NCI-H2081 (cell line): ENCODE data around the gene MIOS.

Experiments used
- DNase-seq, 2 experiments: peaks; one replicate each; lab custom pipeline; 2025; lab: John Stamatoyannopoulos, UW

The MIOS gene

GRCh38 chr7:7583731-7584130 lies 17.0 kb downstream of the MIOS start:
- no peak for DNase-seq

- DNase-seq, result no peak
These were observed 18.0 kb downstream of the MIOS start for GRCh38 chr7:7584653-7585052.

GRCh38 chr7:7585241-7585928 lies 18.7 kb downstream of the MIOS start:
- DNase-seq, result peak in 1 of 2 experiments; percentile 53

GRCh38 chr7:7595451-7595850 lies 28.8 kb downstream of the MIOS start:
- peak; percentile 30 to 60 for DNase-seq

GRCh38 chr7:7596176-7596575 lies 29.5 kb downstream of the MIOS start:
- DNase-seq, result no peak

GRCh38 chr7:7607010-7607409 lies 40.3 kb downstream of the MIOS start:
- no peak for DNase-seq

GRCh38 chr7:7609330-7609729 lies 42.6 kb downstream of the MIOS start:
- no peak for DNase-seq

GRCh38 chr7:7612519-7612918 lies 45.8 kb downstream of the MIOS start:
- DNase-seq, result no peak

- no peak for DNase-seq
These were observed 46.5 kb downstream of the MIOS start for GRCh38 chr7:7613210-7613609.

GRCh38 chr7:7614018-7614741 lies 47.5 kb downstream of the MIOS start:
- no peak for DNase-seq

GRCh38 chr7:7617550-7617949 lies 50.9 kb downstream of the MIOS start:
- no peak for DNase-seq

GRCh38 chr7:7618410-7618809 lies 51.7 kb downstream of the MIOS start:
- no peak for DNase-seq

- no peak for DNase-seq
These were observed 53.6 kb downstream of the MIOS start for GRCh38 chr7:7620236-7620635.

GRCh38 chr7:7620644-7621210 lies 54.0 kb downstream of the MIOS start:
- DNase-seq, result no peak

GRCh38 chr7:7628476-7628875 lies 61.8 kb downstream of the MIOS start:
- no peak for DNase-seq

- DNase-seq, result no peak
These were observed 64.1 kb downstream of the MIOS start for GRCh38 chr7:7630626-7631329.

GRCh38 chr7:7639421-7639820 lies 72.7 kb downstream of the MIOS start:
- no peak for DNase-seq

GRCh38 chr7:7639847-7640220 lies 73.2 kb downstream of the MIOS start:
- DNase-seq, result peak in 1 of 2 experiments; percentile 51

- peak; percentile 99 to 100 for DNase-seq
These were observed 73.8 kb downstream of the MIOS start, which contains the start of gene UMAD1 for GRCh38 chr7:7640221-7641128. TSS of gene UMAD1 (plus strand) at chr7:7640752. CDS start at chr7:7673372, 32,620 bp downstream.

- DNase-seq, result no peak
These were observed 74.5 kb downstream of the MIOS start for GRCh38 chr7:7641129-7641663.

GRCh38 chr7:7642081-7642480 lies 75.4 kb downstream of the MIOS start:
- no peak for DNase-seq
